GM19438 (cell line): Measurements from ENCODE around the gene COL1A1.

ENCODE experiments used
- ATAC-seq: cut with Tn5 transposase; IDR thresholded peaks from one replicate; pipeline ENCODE4 v1.9.1; 2021; ENCODE audit warnings: low read depth; ENCODE audit not compliant: unreplicated experiment

COL1A1 gene

DNA sequence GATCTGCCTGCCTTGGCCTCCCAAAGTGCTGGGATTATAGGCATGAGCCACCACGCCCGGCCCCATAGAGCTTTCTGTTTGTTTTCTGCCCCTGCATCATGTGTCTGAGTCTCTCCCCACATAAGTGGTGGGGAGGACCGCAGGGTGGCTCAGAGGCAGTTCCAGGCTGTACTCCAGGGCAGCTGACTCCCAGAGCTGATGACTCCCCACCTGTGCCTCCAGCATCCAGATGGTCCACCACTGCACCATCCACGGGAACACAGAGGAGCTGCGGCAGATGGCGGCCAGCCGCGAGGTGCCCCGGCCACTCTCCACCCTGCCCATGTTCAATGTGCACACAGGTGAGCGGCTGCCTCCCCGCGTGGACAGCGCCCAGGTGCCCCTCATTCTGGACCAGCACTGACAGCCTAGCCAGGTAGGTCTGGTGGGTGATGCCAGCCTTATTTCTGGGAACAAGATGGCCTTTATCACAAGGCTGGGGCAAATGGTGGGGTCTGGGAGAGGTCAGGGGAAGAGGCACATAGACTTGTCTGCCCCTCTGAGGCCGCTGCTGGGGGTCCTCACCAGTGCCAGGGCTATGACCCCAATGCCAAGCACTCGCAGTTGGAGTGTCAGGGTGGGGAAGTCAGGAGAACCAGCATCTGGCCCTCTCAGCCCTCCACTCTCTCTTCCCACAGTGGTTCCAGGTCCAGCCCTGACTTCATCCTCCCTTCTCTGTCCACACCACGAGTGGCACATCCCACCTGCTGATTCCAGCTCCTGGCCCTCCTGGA, 26.2 kb downstream of the COL1A1 start:
- no peak for ATAC-seq

DNA sequence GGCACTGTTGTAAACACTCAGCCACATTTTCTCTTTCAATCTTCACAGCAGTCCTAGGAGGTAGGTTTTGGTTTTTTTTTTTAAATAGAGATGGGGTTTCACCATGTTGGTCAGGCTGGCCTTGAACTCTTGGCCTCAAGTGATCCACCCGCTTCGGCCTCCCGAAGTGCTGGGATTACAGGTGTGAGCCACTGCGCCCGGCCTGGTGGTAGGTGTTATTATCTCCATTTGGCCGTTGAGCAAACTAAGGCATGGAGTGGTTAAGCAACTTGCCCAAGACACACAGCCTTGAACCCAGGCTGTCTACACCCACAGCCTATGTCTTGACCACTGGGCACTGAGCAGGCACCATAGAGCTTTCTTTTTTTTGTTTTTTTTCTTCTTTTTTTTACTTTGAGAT, 27.0 kb downstream of the COL1A1 start:
- ATAC-seq = no peak

DNA sequence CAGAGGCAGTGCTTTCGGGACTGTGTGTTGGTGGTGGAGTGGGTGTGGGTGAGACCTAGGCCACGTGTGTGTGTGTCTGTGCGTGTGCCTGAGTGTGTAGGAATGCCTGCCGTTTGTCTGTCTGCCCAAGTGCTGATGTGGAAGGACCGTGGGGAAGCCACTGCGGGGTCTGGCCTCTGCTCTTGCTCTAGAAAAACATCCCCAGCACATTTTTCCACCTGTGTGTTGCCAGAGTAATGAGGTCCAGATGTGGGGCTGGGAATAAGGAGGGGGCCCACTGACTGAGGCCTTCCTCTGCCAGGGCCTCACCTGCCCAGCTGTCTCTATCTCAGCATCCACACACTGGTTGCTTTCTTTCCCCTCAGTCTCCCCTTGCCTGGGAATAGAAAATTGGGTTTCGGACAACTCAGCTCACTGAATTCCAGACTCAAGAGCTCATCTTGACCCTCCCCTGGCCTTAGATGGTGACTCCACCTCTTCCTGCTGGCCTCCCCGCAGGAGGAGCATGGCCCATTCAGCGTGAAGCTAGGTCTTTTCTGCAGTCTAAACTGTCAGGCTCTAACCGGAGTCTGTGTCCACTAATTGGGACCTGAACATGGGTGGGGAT, 28.0 kb downstream of the COL1A1 start:
- ATAC-seq = no peak

DNA sequence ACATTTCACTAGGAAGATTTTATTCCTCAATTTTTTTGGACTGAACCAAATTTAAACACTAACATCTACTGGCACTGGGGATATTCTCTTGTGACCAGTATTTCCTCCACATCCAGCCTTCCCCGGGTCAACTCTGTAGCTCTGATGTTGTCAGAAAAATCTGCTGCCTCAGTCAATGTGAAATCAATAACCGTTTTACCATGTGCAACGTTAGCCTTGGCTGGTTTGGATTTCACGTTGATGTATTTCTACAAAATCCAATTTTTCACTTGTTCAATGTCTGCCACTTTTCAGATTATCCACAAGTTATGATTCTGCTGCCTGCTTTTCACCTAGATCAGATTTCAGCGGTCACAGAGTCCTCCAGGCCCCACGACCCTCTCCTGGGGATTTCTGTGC, 28.5 kb downstream of the COL1A1 start:
- no peak for ATAC-seq

DNA sequence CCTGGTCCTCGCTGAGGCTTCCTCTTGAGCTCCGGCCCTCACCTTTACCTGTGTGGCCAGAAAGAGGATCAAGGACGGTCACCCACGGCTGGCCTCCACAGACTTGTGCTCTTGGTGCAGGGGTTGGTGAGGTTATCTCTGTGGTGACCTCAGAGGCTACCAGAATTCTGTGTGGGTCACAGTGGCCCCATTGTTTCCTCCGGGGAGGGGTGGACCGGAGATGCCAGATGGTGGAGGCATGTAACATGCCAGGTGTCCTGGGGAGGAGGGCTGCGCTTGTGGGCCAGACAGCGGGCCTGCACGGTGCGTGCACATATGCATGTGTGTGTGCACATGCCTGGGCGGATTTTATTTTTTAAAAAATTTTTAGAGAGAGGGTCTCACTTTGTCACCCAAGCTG, 29.3 kb downstream of the COL1A1 start:
- no peak for ATAC-seq

DNA sequence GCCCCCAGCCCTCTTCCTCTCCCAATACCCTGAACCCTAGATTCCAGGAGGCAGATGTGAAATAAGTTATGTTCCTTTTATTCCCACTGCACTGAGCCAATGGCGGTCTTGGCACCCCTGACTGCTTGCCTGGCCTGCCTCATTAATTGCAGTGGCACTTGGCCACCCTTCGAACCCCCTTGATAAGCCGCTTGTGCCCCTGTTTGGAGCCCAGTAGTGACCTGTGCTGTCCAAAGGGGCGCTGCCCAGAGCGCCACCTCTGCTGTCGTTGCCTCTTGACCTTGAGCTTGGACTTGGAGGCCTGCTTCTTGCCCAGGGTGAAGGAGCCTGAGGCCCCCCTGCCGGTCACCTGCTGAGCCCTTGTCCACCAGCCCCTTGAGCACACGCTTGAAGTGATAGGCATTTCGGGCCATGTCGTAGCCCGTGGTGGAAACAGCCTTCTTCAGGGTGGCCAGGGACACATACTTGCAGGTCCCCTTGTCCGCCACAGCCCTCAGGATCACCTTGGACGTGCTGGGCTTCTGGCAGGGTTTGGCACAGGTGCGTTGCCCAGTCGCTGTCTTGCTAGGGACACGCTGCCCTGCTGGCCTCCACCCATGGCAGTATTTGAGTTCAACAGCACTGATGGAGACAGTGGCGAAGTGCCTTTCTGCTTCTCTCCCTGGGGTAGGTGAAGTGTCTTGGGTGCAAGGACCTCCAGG, 29.9 kb downstream of the COL1A1 start:
- ATAC-seq = no peak

DNA sequence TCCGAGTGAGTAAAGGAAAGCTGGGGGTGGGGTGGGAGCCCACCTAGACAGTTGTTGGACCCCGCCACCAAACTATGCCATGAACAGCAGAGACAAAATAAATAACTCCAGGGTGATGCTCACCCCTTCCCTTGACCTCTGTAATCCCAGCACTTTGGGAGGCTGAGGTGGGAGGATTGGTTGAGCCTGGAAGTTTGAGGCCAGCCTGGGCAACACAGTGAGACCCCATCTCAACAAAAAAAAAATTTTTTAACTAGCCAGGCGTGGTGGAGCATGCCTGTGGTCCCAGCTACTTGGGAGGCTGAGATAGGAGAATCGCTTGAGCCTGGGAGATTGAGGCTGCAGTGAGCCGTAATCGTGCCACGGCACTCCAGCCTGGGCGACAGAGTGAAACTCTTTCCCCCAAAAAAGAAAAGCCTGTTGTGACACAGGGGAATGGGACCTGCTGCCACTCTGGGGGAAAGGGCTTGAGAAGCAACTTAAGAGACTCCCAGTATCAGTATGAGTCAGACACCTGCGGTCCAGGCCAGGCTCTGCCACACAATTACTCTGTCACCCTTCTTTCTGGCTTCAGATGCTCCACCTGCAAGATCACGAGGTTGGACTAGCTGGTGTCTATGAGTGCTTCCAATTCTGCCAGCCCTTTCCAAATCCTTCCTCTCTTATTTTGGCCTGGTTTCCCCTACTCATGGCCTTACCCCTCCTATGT, 30.6 kb downstream of the COL1A1 start:
- no peak for ATAC-seq

DNA sequence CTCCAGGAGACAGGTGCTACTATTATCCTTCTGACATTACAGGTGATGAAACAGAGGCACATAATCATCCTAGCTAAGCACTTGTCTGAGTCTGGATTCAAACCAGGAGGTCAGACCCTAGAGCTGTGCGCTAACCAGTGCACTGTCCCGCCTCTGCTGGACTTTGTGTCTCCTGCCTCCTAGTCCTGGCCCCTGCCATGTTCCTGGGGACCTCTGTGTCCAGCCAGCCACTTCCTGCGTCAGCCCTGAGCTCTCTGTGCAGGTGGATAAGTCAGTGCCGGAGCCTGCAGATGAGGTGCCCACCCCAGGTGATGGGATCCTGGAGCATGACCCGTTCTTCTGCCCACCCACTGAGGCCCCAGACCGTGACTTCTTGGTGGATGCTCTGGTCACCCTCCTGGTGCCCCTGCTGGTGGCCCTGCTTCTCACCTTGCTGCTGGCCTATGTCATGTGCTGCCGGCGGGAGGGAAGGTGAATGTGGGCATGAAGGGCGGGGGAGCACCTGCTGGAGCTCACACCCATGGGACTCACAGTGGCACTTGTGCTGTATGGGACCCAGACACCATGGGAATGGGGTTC, 31.5 kb downstream of the COL1A1 start:
- ATAC-seq = no peak

DNA sequence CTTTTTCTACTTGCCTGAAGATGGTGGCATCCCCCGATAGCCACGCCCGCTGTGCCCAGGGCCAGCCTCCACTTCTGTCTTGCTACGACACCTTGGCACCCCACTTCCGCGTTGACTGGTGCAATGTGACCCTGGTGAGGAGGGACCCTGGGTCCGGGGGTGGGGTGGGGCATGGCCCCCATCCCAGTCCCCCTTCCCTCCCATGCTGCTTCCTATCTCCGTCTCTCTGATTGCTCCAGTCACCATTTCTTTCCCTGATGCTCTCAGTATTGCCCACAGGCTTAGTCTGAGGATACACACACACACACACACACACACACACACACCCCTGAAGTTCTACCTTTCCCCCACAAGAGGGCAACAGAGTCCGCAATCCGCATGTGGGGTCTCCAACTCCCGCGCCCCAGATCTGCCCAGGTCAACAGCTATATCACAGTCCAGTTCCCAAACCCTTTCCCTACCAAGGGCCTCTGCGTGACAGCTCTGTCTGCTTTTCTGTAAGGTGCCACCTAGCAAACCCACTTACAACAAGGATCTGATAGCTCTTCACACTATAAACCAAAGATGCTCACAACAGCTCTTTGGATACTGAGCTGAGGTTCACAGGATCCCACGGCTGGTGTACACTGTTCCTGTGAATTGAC, 32.2 kb downstream of the COL1A1 start:
- no peak for ATAC-seq

DNA sequence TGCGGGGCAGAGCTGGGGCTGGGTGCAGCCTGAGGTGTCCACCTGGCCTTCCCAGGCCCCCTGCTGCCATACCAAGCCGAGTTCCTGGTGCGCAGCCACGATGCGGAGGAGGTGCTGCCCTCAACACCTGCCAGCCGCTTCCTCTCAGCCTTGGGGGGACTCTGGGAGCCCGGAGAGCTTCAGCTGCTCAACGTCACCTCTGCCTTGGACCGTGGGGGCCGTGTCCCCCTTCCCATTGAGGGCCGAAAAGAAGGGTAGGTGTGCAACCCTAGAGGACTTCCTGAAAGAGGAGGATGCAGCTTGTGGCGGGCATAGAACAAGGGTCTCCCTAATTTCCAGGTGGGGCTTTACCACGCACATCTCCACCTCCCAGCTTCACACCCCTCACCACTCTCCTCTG, 33.1 kb downstream of the COL1A1 start:
- ATAC-seq = no peak

DNA sequence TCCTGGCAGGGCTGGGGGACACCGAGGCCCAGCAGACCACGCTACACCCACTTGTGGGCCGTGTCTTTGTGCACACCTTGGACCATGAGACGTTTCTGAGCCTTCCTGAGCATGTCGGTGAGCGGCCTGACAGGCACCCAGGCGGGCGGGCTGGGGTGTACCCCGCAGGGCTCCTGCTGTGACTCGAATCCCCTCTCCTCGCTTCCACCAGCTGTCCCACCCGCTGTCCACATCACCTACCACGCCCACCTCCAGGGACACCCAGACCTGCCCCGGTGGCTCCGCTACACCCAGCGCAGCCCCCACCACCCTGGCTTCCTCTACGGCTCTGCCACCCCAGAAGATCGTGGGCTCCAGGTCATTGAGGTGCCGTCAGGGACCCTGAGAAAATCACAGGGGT, 34.1 kb downstream of the COL1A1 start:
- no peak for ATAC-seq

DNA sequence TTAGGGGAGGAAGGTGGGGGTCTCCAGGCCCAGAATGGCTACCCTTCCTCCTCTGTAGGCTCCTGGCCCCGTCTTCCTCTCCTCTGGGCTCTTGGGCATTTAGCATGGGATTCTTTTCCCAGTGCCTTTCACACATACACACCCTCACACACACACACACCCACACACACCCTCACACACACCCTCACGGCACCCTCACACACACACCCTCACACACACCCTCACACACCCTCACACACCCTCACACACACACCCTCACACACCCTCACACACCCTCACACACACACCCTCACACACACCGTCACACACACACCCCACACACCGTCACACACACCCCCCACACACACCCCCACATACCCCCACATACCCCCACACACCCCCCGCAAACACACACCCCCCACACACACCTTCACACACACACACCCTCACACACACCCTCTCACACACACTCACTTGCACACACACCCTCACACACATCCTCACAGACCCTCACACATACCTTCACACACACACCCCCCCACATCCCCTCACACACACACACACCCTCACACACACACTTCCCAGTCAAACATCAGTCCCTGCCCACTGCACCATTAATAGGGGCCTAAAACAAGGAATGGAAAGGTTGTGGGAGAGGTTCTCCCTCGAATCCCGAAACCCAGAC, 34.8 kb downstream of the COL1A1 start:
- no peak for ATAC-seq

DNA sequence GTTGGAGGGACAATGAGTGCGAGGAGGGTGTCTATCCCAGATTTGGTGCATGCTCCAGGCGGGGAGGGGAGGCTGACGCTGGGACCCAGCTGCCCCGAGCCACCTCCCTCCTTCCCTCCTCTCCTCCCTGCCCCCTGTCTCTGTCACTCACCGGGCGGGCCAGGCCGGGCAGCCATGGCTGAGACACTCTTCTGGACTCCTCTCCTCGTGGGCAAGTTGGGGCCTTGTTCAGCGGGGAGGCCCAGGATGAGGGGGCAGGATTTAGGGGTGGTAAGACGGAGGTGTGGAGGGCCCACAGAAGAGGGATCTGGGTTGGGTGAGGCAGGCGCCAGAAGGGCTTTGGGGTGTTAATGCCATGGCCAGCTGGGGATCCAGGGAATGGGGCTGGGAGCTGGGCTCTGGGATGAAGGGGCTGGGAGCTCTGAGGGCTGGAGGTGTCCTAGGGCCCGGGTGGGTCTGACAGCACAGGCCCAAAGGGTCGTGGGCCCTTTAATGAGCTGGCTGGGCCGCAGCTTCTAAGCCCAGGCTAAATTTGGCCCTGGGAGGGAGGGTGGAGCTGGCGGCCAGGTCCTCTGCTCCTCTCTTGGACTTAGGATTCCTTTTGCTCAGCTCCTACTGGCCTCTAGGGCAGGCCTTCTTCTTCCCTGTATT, 35.4 kb downstream of the COL1A1 start, which contains the start of gene SGCA:
Gene SGCA (plus strand): TSS at position 139 of the 651 bp plus-strand sequence. CDS start 36 bp downstream, at position 175.
- no peak for ATAC-seq

DNA sequence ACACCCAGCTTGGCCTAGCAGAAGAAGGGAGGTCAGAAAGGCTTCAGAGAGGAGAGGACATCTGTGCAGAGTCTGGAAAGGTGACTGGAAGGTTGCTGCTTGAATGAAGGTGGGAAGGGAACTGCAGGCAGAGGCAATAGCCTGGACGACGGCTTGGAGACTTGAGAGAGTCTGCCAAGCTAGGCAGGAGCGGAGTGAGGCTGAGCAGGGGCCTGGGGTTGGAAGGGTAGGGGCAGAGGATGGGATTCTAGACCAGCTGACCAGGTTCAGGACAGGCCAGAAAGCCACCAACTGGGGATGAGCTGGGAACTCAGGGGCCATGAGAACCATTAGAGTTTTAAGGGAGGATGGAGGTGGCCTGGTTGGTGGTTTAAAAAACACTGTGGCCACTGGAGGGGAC, 36.0 kb downstream of the COL1A1 start:
- no peak for ATAC-seq

DNA sequence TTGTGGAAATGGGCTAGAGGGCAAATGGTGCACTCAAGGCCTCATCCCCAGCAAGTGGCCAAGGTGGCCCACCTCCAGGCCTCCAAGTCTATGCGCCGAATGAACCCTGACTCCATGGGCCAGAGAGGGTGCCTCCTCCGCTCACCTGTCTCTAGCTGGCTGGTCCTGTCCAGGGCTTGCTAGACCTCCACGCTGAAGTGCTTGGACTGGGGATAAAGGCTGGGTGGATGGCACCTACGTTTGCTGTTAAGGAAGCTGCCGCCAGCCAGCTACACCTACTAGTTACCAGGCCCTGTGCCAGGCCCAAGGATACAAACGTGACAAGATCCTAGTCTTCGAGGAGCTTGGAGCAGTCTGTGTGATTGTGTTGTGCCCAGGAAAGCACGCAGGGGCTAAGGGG, 36.4 kb downstream of the COL1A1 start:
- no peak for ATAC-seq

DNA sequence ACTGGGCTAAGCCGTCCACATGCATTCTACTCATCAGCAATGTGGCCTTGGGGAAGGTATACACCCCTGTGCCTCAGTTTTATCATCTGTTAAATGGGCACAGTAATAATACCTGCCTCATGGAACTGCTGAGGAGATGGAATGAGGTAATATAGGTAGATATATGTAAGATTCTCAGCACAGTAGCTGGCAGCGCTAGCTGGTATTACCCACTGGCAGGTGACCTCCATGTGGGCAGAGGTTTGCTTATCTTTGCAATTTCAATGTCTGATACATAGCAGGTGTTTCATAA, 36.8 kb downstream of the COL1A1 start:
- no peak for ATAC-seq

DNA sequence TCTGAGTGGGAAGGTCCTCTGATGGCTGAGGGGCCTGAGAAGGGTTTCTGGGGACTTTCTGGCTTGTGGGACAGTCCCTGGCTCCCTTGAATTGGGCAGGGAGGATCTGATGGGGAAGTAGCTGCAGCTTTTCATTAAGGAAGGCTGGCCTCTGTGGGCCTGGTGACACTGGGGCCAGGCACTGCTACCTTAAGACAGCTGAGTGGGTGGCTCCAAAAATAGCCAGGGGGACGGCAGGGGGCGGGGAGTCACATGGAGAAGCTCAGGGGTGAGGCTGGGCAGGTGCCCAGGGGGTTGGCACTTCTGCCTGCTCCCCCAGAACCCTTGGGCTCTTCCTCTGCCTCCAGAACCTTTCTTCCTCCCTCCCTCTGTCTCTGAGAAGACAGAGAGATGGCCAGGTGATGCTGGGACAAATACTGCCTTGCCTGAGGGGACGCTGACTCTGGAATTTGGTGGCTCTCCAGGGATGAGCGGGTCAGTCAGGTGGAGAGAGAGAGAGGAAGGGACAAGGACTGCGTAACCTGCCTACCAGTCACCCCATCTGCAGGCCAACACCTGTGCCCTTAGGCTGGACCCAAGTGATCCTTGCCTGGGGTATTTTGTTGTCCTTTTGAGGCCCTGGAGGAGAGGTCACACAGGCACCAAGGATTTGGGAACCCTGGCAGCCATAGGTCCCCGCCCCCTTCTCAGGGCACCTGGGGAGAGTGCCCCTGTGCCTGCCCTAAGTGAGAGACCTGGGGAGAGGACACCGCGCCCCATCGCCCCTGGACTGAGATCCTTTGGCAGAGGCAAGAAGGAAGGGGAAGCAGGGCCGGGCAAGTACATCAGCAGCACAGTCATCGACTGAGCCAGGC, 37.4 kb downstream of the COL1A1 start:
- no peak for ATAC-seq

DNA sequence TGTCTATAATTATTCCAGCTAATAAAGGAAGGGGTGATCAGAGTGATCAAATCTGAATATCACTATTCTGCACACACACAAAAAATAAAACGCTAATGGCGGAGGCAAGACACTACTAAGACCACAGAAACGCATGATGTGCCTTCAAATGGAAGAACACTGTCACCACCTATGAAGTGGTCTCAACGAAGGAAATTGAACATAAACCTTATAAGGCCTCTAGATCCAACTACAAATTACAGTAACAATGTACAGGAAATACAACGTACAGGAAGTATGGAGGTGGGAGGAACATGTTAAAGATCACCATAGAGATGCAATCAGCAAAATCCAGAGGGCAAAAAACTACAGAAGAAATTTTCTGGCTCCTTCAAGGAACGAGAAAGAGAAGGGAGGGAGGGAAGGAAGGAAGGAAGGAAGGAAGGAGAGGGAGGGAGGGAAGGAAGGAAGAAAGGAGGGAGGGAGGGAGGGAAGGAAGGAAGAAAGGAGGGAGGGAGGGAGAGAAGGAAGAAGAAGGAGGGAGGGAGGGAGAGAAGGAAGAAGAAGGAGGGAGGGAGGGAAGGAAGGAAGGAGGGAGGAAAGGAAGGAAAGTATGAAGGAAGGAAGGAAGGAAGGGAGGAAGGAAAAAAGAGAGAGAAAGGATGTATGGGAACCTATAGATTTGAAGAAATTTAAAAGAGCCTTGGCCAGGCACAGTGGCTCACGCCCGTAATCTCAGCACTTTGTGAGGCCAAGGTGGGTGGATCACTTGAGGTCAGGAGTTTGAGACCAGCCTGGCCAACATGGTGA, 38.8 kb downstream of the COL1A1 start:
- no peak for ATAC-seq
